A673 (cell line): ENCODE measurements around the gene EPHA5. TPM values are rescaled to one million over a fixed set of nuclear protein-coding genes. Genes with fewer than 3 reads are reported as not detected.

Experiments
- BruUV-seq: library from RNA; stranded (reverse); fragments of 400-500 nt; replicated peaks from 2 replicates; lab custom pipeline; 2021; lab: Mats Ljungman, UMichigan
- CTCF ChIA-PET: fragments of 300-600 bp; sonication (Branson Sonifier 250); formaldehyde crosslinking; loops from one replicate; lab custom pipeline; 2022; ENCODE audit warnings: antibody characterized with exemption; lab: Charles Lee
- POLR2A ChIA-PET: fragments of 300-600 bp; sonication (Branson Sonifier 250); formaldehyde crosslinking; loops from one replicate; lab custom pipeline; 2022; ENCODE audit warnings: antibody characterized with exemption; ENCODE audit not compliant: low non-redundant PET; lab: Charles Lee
- DNase-seq: peaks from one replicate; pipeline ENCODE4 v3.0.0-alpha.2; 2015; ENCODE audit warnings: low spot score
- H3K27ac ChIP-seq: fragments of 200-600 bp; sonication (generic); 2 replicates; pipeline ENCODE4 v1.5.1; 2016; ENCODE audit warnings: mixed run types, low read depth, mild to moderate bottlenecking, mixed read lengths, antibody characterized with exemption, low read length; ENCODE audit not compliant: poor library complexity, severe bottlenecking
- H3K27me3 ChIP-seq: fragments of 200-600 bp; sonication (generic); replicated peaks from 2 replicates; pipeline ENCODE4 v1.6.1; 2017; ENCODE audit warnings: mixed run types, low read depth, mild to moderate bottlenecking, mixed read lengths, antibody characterized with exemption, low read length; ENCODE audit not compliant: insufficient read depth, poor library complexity
- H3K36me3 ChIP-seq: fragments of 200-600 bp; sonication (generic); 2 replicates; pipeline ENCODE4 v1.6.1; 2016; ENCODE audit warnings: mixed run types, mild to moderate bottlenecking, mixed read lengths, antibody characterized with exemption, low read length; ENCODE audit not compliant: insufficient read depth, poor library complexity, severe bottlenecking
- H3K4me1 ChIP-seq: fragments of 200-600 bp; sonication (generic); 2 replicates; pipeline ENCODE4 v1.6.1; 2017; ENCODE audit warnings: mixed run types, mild to moderate bottlenecking, mixed read lengths, antibody characterized with exemption, low read length; ENCODE audit not compliant: insufficient read depth, poor library complexity, severe bottlenecking
- H3K4me3 ChIP-seq: fragments of 200-600 bp; sonication (generic); 2 replicates; pipeline ENCODE4 v1.5.1; 2016; ENCODE audit warnings: low read depth, mixed run types, mild to moderate bottlenecking, mixed read lengths, low read length; ENCODE audit not compliant: poor library complexity, severe bottlenecking
- H3K9me3 ChIP-seq: fragments of 200-600 bp; sonication (generic); 2 replicates; pipeline ENCODE4 v1.6.1; 2016; ENCODE audit warnings: mixed run types, low read depth, mild to moderate bottlenecking, mixed read lengths, antibody characterized with exemption, low read length; ENCODE audit not compliant: poor library complexity, severe bottlenecking
- EZH2 ChIP-seq: fragments of 200-600 bp; sonication (generic); IDR thresholded peaks from 2 replicates; pipeline ENCODE4 v1.6.1; 2017; ENCODE audit warnings: borderline replicate concordance, low read depth, mild to moderate bottlenecking, mixed read lengths, antibody characterized with exemption, low read length; ENCODE audit not compliant: poor library complexity, severe bottlenecking
- intact Hi-C: fragments of 100-400 bp; cut with micrococcal nuclease; formaldehyde crosslinking; loops from one replicate; pipeline ENCODE4 v1.10.0; 2022; ENCODE audit not compliant: unreplicated experiment
- total RNA-seq: library from RNA; stranded (reverse); gene quantifications from 2 replicates; pipeline ENCODE4 v1.2.3, GENCODE V29; 2021
- TF ChIP-seq, protein P1 (sequence below): fragments of 300-800, 200-600 bp; sonication (generic); conservative IDR thresholded peaks from 2 replicates; pipeline ENCODE4 v1.5.1; 2017; ENCODE audit warnings: low read depth, mild to moderate bottlenecking, antibody characterized with exemption, low read length, moderate library complexity, mixed read lengths

Gene EPHA5
- total RNA-seq, 1 experiment from 2014 or later: 6.0 TPM

GRCh38 chr4:65645185-65645584 lies 25.1 kb downstream of the EPHA5 start:
- DNase-seq: no peak
- CTCF ChIA-PET: no interaction called here
- BruUV-seq: no TSS peak
- Histone ChIP-seq H3K9me3 (no peaks in the 10 kb centered on the region), H3K36me3 (no peaks in the 10 kb centered on the region), H3K4me3 (no peak overlapping the region), H3K27me3 (no peaks in the 10 kb centered on the region), H3K4me1 (peaks cover 17% of the 10 kb centered on the region), H3K27ac (no peak overlapping the region)
- intact Hi-C loops: no loop called here
- no peak for TF ChIP-seq EZH2
- TF ChIP-seq, protein P1, sequence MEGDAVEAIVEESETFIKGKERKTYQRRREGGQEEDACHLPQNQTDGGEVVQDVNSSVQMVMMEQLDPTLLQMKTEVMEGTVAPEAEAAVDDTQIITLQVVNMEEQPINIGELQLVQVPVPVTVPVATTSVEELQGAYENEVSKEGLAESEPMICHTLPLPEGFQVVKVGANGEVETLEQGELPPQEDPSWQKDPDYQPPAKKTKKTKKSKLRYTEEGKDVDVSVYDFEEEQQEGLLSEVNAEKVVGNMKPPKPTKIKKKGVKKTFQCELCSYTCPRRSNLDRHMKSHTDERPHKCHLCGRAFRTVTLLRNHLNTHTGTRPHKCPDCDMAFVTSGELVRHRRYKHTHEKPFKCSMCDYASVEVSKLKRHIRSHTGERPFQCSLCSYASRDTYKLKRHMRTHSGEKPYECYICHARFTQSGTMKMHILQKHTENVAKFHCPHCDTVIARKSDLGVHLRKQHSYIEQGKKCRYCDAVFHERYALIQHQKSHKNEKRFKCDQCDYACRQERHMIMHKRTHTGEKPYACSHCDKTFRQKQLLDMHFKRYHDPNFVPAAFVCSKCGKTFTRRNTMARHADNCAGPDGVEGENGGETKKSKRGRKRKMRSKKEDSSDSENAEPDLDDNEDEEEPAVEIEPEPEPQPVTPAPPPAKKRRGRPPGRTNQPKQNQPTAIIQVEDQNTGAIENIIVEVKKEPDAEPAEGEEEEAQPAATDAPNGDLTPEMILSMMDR: no peak
- POLR2A ChIA-PET: no interaction called here

- Histone ChIP-seq H3K4me1 (peaks cover 24% of the 10 kb centered on the region), H3K9me3 (no peaks in the 10 kb centered on the region), H3K27ac (no peak overlapping the region), H3K27me3 (no peaks in the 10 kb centered on the region), H3K4me3 (no peak overlapping the region), H3K36me3 (no peaks in the 10 kb centered on the region)
- no peak for TF ChIP-seq EZH2
- TF ChIP-seq, protein P1: no peak
- intact Hi-C loops: no loop called here
- BruUV-seq: no TSS peak
- ChIA-PET CTCF (no interaction called here), POLR2A (no interaction called here)
- no peak for DNase-seq
Measured at GRCh38 chr4:65635051-65635821, 35.1 kb downstream of the EPHA5 start.

DNA sequence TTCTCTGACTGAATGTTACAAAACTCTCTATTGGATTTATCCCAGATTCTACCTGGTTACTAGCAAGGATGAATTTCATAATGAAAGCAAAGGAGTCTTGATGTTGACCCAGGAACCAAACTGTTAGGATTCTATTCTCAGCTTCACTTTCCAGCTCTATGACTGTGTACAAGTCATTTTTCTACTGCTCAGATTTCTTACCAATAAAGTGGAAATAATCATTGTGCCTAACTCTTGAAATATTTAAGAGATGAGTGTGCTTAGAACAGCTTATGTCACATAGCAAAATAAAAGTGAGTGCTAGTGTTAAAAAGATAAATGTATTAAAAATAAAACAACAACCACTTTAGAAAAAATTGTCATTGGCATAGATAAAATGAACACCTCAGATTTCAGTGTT lies 45.6 kb downstream of the EPHA5 start:
- CTCF ChIA-PET: no interaction called here
- Histone ChIP-seq H3K27ac (no peak overlapping the region), H3K27me3 (no peaks in the 10 kb centered on the region), H3K4me3 (no peak overlapping the region), H3K4me1 (peaks cover 7% of the 10 kb centered on the region), H3K36me3 (no peaks in the 10 kb centered on the region), H3K9me3 (no peaks in the 10 kb centered on the region)
- BruUV-seq: no TSS peak
- POLR2A ChIA-PET: no interaction called here
- TF ChIP-seq, protein P1: no peak
- TF ChIP-seq EZH2: no peak
- intact Hi-C loops: no loop called here
- no peak for DNase-seq
